H1 (cell line): ENCODE measurements around the gene POC1B. TPM values are rescaled to one million over a fixed set of nuclear protein-coding genes. Genes with fewer than 3 reads are reported as not detected.

ENCODE experiments used
- NANOG ChIP-seq: IDR thresholded peaks from 2 replicates; pipeline ENCODE4 v1.6.1; 2011; ENCODE audit warnings: low read length, low read depth, mild to moderate bottlenecking, inconsistent platforms; ENCODE audit not compliant: insufficient read depth, poor library complexity, severe bottlenecking
- SP1 ChIP-seq: IDR thresholded peaks from 2 replicates; pipeline ENCODE4 v1.6.1; 2011; ENCODE audit warnings: low read depth, low read length
- polyA plus RNA-seq, 7 experiments: library from polyadenylated mRNA; depleted of rRNA in 3 of 7; stranded (reverse) in 5 of 7; unstranded in 2 of 7; fragments of >200 nt in 5 of 7; fragments of 200-250 nt in 2 of 7; gene quantifications; 1 replicate in 5 of 7; 2 replicates in 1 of 7; 4 replicates in 1 of 7; pipeline versions ENCODE4 v1.2.1 to v1.2.3, GENCODE V29; 2011 to 2013; ENCODE audit warnings: missing spikeins in 2 of 7, mixed read lengths in 2 of 7
- total RNA-seq: library from RNA; stranded (reverse); fragmentation: NEBNext Ultra II Directional; extraction: Animal tissue kit (Norgen Biotek cat#: 25700); gene quantifications from 2 replicates; pipeline ENCODE4 v1.2.1, GENCODE V29; 2021

Gene POC1B
- total and polyA plus RNA-seq, 2 of the 8 experiments (the other 6 are each of a cell fraction or from before 2014, with no cell fraction given), result 7.5 to 16.3 TPM

DNA sequence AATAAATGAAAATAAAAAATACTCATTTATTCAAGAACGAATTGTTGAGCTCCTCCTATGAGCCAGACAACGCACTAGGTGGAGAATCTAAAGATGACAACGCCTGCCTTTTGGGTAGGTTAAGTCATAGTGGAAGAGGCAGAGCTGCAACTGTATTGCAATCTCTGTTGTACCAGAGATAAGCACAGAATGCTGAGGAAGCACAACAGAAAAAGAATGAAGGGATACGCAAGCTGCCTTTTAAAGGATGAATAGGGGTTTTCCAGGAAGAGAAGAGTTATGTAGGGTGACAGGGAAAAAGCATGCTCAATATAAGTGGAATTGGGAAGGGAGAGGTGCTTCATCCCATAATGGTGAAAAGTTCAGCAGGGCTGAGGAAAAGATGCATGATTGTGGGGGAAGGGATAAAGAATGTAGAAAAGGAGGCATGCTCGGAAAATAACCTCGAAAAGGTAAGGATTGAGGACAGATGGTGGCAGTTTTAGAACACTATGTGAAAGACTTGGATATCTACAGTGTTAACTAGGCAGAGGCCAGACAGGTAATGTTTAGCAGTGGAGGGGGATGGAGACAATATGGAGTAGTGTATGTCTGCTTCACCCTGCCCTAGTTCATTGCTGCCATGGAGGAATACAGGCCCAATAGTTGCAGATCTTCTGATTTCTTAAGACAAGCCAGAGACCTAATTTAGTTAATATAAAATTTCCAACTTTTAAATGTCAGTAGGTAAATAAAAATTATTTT is 109.6 kb downstream of the POC1B start (continued):
- no peak for TF ChIP-seq SP1
- no peak for TF ChIP-seq NANOG
